AG09319 (cell line): Measurements from ENCODE around the gene AQP6.

Source experiments
- DNase-seq: peaks from one replicate; pipeline ENCODE4 v3.0.0-alpha.2; 2010; ENCODE audit warnings: low read depth; ENCODE audit errors: extremely low read depth
- TF ChIP-seq, protein P1 (sequence below): IDR thresholded peaks from 2 replicates; pipeline ENCODE4 v1.5.1; 2011; ENCODE audit warnings: low read depth, mild to moderate bottlenecking, inconsistent platforms, low read length, moderate library complexity

AQP6 gene

DNA sequence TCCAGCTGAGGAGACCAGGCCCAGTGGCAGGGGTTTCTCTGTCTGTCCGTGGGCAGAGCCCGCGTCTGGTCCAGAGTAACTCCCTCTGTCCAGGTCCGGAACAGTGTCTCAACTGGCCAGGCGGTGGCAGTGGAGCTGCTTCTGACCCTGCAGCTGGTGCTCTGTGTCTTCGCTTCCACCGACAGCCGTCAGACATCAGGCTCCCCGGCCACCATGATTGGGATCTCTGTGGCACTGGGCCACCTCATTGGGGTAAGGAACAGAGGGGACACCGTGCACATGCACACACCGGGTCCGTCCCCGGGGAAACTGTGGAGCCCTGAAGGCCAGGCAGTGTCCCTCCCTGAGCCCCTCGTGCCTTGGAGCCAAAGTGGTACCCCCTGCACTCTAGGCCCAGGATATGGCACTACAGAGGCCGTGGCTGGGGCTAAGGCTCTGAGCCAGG, 1.5 kb downstream of the AQP6 start:
- TF ChIP-seq, protein P1, sequence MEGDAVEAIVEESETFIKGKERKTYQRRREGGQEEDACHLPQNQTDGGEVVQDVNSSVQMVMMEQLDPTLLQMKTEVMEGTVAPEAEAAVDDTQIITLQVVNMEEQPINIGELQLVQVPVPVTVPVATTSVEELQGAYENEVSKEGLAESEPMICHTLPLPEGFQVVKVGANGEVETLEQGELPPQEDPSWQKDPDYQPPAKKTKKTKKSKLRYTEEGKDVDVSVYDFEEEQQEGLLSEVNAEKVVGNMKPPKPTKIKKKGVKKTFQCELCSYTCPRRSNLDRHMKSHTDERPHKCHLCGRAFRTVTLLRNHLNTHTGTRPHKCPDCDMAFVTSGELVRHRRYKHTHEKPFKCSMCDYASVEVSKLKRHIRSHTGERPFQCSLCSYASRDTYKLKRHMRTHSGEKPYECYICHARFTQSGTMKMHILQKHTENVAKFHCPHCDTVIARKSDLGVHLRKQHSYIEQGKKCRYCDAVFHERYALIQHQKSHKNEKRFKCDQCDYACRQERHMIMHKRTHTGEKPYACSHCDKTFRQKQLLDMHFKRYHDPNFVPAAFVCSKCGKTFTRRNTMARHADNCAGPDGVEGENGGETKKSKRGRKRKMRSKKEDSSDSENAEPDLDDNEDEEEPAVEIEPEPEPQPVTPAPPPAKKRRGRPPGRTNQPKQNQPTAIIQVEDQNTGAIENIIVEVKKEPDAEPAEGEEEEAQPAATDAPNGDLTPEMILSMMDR, result peak; percentile 75
- peak; percentile 39 for DNase-seq

DNA sequence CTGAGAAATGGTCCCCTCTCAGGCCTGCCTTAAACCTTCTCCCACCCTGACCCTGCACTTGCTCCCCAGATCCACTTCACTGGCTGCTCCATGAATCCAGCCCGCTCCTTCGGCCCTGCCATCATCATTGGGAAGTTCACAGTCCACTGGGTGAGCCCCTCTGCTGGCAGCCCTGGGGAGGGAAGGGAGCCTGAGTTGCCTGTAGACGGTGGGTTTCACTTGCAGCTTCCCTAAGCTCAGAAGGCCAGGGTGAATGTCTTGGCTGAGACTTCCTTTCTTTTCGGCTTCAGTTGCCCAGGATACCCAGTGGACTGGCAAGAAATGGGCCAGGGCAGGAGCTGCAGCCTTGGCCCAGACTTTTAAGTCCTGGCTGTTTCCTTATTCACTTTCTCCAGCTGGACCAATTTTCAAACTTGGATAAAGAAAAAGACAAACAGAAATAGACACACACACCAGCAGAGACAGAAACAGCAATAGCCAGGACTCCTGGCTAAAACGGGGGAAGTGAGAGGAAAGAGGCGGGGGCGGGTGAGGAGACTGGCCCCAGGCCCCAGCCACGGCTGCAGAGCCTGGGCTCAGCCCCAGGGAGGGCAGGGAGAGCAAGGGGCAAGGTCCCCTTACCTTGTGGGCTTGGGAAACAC, 2.0 kb downstream of the AQP6 start:
- TF ChIP-seq, protein P1, result no peak
- no peak for DNase-seq

DNA sequence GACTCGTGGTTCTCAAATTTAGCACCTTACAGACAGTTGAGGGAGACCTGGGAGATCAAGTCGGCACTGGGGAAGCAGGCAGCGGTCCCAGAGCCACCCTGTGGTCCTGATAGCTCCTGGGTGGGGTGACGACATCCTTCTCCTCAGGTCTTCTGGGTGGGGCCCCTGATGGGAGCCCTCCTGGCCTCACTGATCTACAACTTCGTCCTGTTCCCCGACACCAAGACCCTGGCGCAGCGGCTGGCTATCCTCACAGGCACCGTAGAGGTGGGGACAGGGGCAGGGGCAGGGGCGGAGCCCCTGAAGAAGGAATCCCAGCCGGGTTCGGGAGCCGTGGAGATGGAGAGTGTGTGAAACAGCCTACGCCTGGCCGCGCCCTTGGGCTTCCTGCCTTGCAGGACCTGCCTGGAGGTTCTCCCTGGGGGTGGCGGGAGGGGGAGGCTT, 2.6 kb downstream of the AQP6 start:
- TF ChIP-seq, protein P1, result no peak
- DNase-seq, result no peak

DNA sequence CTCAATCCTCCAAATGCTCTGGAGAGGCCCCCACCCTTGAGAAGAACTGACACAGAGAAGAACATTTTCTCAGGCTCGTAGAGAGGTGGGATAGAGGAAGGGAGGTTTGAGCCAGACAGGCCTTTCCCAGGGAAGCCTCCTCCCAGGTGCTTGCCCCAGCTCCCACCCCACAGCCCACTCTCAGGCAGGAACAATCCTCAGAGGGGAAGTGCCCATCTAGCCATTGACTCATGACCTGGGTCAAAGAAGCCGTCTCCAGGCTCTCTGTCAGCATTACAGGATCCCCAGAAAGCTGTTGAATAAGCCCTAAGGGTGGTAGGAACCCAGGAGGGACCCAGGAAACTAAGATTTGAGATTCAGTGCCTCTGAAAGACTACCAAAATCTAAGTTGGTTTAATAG, 3.8 kb downstream of the AQP6 start:
- DNase-seq, result no peak
- TF ChIP-seq, protein P1, result no peak

- TF ChIP-seq, protein P1, result no peak
- no peak for DNase-seq
Observed at GRCh38 chr12:49978125-49978524, 5.4 kb downstream of the AQP6 start.

DNA sequence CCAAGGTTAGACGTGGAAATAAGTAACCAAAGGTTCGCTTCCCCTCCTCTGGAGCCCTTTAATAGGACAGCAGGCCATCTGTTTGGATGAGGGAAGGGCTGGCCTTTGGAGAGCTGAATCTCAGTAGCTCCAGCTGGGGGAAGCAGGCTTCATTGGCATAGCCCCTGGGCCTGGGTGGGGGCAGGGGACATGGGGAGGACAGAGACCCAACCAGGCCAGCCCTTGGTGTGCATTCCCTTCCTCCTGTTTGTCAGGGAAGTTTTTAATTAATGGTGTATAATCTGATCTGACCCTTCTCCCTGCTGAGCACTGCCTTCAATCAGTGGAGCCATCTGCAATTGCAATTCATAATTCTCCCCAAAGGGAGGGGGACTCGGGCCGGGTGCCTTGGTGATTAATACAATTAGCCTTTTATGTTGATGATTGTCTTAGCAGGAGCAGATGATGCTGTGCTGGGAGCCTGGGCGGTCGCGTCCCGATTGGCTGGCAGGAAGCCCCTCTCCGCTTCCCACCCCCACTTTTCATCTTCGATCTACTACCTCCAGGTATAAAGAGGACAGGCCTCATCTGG, 6.4 kb downstream of the AQP6 start:
- no peak for DNase-seq

GRCh38 chr12:49979791-49980190, 7.0 kb downstream of the AQP6 start:
- TF ChIP-seq, protein P1, result no peak
- no peak for DNase-seq

More for the DNA sequence above, 6.4 kb downstream of the AQP6 start:
- TF ChIP-seq, protein P1, result no peak
